ENCODE measurements around the gene GNRH2. TPM values are rescaled to one million over a fixed set of nuclear protein-coding genes. Genes with fewer than 3 reads are reported as not detected.

The GNRH2 gene
- total RNA-seq, 1 donor from 2014 or later: 0.37 TPM

GRCh38 chr20:3038454-3038853, 5.0 kb upstream of the GNRH2 start:
- TF ChIP-seq, protein P1, sequence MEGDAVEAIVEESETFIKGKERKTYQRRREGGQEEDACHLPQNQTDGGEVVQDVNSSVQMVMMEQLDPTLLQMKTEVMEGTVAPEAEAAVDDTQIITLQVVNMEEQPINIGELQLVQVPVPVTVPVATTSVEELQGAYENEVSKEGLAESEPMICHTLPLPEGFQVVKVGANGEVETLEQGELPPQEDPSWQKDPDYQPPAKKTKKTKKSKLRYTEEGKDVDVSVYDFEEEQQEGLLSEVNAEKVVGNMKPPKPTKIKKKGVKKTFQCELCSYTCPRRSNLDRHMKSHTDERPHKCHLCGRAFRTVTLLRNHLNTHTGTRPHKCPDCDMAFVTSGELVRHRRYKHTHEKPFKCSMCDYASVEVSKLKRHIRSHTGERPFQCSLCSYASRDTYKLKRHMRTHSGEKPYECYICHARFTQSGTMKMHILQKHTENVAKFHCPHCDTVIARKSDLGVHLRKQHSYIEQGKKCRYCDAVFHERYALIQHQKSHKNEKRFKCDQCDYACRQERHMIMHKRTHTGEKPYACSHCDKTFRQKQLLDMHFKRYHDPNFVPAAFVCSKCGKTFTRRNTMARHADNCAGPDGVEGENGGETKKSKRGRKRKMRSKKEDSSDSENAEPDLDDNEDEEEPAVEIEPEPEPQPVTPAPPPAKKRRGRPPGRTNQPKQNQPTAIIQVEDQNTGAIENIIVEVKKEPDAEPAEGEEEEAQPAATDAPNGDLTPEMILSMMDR (IDR thresholded peaks at IDR 0.05): no peak
- TF ChIP-seq EZH2 (IDR thresholded peaks at IDR 0.05) (no peak), EZH2phosphoT487 (IDR thresholded peaks at IDR 0.05) (no peak)

GRCh38 chr20:3039426-3039825, 4.0 kb upstream of the GNRH2 start:
- Histone ChIP-seq H4K20me1 (ENCODE audit: low read depth) (no peaks in the 10 kb centered on the region), H3K9ac (no peak overlapping the region), H3K4me2 (no peak overlapping the region), H3K9me3 (ENCODE audit: low read depth) (no peaks in the 10 kb centered on the region), H3K79me2 (ENCODE audit: low read depth) (no peaks in the 10 kb centered on the region), H3K4me1 (no peaks in the 10 kb centered on the region), H3K4me3 (no peak overlapping the region), H2AFZ (replicated peaks) (no peak overlapping the region), H3K27ac (no peak overlapping the region), H3K36me3 (no peaks in the 10 kb centered on the region), H3K27me3 (no peaks in the 10 kb centered on the region), H3F3A (ENCODE audit: low read depth) (peaks cover 4% of the 10 kb centered on the region)
- Mint-ChIP-seq H3K9me3 (no peaks in the 10 kb centered on the region), H3K4me1 (peaks cover 12% of the 10 kb centered on the region), H3K27ac (no peak overlapping the region), H3K36me3 (peaks cover 27% of the 10 kb centered on the region), H3K27me3 (ENCODE audit: insufficient read depth, low read depth) (peaks cover 6% of the 10 kb centered on the region), H3K4me3 (no peak overlapping the region)
- no peak for DNase-seq (ENCODE audit: low spot score)
- TF ChIP-seq, protein P1 (IDR thresholded peaks at IDR 0.05): no peak
- no peak for TF ChIP-seq EZH2phosphoT487 (IDR thresholded peaks at IDR 0.05)
- no peak for TF ChIP-seq EZH2 (IDR thresholded peaks at IDR 0.05)

More at GRCh38 chr20:3038454-3038853, 5.0 kb upstream of the GNRH2 start:
- Histone ChIP-seq H4K20me1 (ENCODE audit: low read depth) (no peaks in the 10 kb centered on the region), H3K9me3 (ENCODE audit: low read depth) (no peaks in the 10 kb centered on the region), H3K79me2 (ENCODE audit: low read depth) (no peaks in the 10 kb centered on the region), H2AFZ (replicated peaks) (no peak overlapping the region), H3K36me3 (no peaks in the 10 kb centered on the region), H3K4me2 (no peak overlapping the region), H3F3A (ENCODE audit: low read depth) (peaks cover 4% of the 10 kb centered on the region), H3K27me3 (no peaks in the 10 kb centered on the region), H3K27ac (no peak overlapping the region), H3K4me1 (no peaks in the 10 kb centered on the region), H3K4me3 (no peak overlapping the region), H3K9ac (no peak overlapping the region)
- no peak for DNase-seq (ENCODE audit: low spot score)
- Mint-ChIP-seq H3K27me3 (ENCODE audit: insufficient read depth, low read depth) (peaks cover 3% of the 10 kb centered on the region), H3K9me3 (no peaks in the 10 kb centered on the region), H3K4me3 (no peak overlapping the region), H3K27ac (peak overlapping the region; percentile 37), H3K4me1 (peaks cover 12% of the 10 kb centered on the region), H3K36me3 (peaks cover 27% of the 10 kb centered on the region)

DNA sequence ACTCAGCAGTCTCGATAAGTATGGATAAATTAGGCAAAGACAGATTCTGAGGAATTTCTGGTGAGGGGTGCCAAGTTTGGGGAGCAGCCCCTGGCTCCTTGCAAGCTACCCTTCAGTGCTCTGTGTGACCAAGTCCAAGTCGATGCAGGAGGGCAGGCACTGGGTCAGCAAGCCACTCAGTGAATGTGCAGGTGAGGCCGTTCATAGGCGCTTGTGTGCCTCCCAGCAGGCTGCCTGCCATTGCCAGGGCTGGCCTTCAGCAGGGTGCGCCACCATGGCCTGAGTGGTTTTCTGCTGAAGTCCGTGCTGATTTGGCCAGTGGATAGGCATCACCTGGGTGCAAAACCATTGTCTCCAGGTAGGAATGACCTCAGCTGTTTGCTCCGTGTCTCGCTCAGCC, 3.3 kb upstream of the GNRH2 start:
- no peaks in the 10 kb centered on the region for H3K9me3 Mint-ChIP-seq
- peaks cover 14% of the 10 kb centered on the region for H3K4me1 Mint-ChIP-seq
- H3K27me3 ChIP-seq: no peaks in the 10 kb centered on the region
- TF ChIP-seq EZH2phosphoT487 (IDR thresholded peaks at IDR 0.05): no peak
- TF ChIP-seq EZH2 (IDR thresholded peaks at IDR 0.05): no peak
- TF ChIP-seq, protein P1 (IDR thresholded peaks at IDR 0.05): no peak
- H3K9me3 ChIP-seq (ENCODE audit: low read depth): no peaks in the 10 kb centered on the region
- no peak for DNase-seq (ENCODE audit: low spot score)
- H3K27ac Mint-ChIP-seq: peak overlapping the region; percentile 5
- no peaks in the 10 kb centered on the region for H3K79me2 ChIP-seq (ENCODE audit: low read depth)
- H3K36me3 ChIP-seq: no peaks in the 10 kb centered on the region
- H3K4me2 ChIP-seq: no peak overlapping the region
- H4K20me1 ChIP-seq (ENCODE audit: low read depth): no peaks in the 10 kb centered on the region
- peaks cover 21% of the 10 kb centered on the region for H3K36me3 Mint-ChIP-seq
- peaks cover 5% of the 10 kb centered on the region for H3K27me3 Mint-ChIP-seq (ENCODE audit: insufficient read depth, low read depth)
- no peak overlapping the region for H3K9ac ChIP-seq
- H3F3A ChIP-seq (ENCODE audit: low read depth): peaks cover 7% of the 10 kb centered on the region
- H3K4me3 Mint-ChIP-seq: no peak overlapping the region
- H2AFZ ChIP-seq (replicated peaks): no peak overlapping the region
- H3K4me1 ChIP-seq: peaks cover 2% of the 10 kb centered on the region
- H3K4me3 ChIP-seq: no peak overlapping the region
- H3K27ac ChIP-seq: no peak overlapping the region

All from neural progenitor cell (in vitro differentiated cells).